ENCODE measurements around the gene ADAMTSL2. TPM values are rescaled to one million over a fixed set of nuclear protein-coding genes. Genes with fewer than 3 reads are reported as not detected.

ADAMTSL2 gene
- total and polyA plus RNA-seq, 2 of the 13 experiments (the other 11 are each of a cell fraction or from before 2014, with no cell fraction given) = 1.9 to 3.8 TPM

DNA sequence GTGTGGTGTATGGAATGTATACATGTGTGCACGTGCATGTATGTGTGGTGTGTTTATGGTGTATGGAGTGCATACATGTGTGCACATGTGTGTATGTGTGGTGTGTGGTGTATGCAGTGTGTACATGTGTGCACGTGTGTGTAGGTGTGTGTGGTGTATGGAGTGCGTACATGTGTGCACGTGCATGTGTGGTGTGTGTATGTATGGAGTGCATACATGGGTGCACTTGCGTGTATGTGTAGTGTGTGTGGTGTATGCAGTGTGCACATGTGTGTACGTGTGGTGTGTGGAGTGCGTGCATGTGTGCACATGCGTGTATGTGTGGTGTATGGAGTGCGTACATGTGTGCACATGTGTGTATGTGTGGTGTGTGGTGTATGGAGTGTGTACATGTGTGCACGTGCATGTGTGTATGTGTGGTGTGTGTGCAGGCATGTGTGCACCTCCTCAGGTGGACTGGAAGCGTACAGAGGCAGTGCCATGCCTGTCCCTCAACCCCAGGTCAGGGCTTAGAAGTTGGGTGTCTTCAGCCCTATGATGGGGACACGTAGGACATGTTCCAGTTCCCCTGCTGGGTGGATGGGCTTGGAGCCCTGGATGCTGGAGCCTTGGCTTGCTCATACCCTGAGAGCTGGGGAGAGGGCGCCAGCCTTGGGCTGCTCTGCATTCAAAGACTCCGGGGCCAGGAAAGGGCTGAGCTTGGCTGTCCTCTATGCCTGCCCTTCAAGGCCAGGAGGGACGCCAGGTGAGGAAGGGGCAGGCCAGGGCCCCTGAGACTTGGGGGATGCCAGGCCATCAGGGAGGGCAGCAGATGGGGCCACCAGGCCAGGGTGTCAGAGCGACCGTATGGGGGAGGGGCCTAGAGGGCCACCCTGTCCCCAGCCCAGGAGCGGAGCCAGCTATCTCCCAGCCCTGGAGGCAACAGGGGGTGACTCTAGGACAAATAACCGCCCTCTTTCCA, 22.0 kb upstream of the ADAMTSL2 start:
- WGBS (ENCODE audit: low lambda C conversion rate) = 57% methylated on average over 13 of the region's 19 CpGs
- DNase-seq (ENCODE audit: low spot score) (no peak), FAIRE-seq (no peak), ATAC-seq (peak; percentile 20; the same call in 2 of the 3 replicates)
- POLR2A ChIA-PET = no interaction called here
- TF ChIP-seq NBN (conservative IDR thresholded peaks at IDR 0.05) (0 out of 2 replicates have a peak, but pooled peaks have one; percentile 7), TP53 (CRISPR knock-in tag; conservative IDR thresholded peaks at IDR 0.05) (no peak), FOSL2 (CRISPR knock-in tag; IDR thresholded peaks at IDR 0.05) (no peak), EED (CRISPR knock-in tag; IDR thresholded peaks at IDR 0.05) (peak; percentile 59; the same call in 1 of the 2 replicates), GLMP (CRISPR knock-in tag; IDR thresholded peaks at IDR 0.05; ENCODE audit: borderline replicate concordance) (no peak), KDM5A (IDR thresholded peaks at IDR 0.05; ENCODE audit: borderline replicate concordance, low read length) (no peak), ELF1 (CRISPR knock-in tag; IDR thresholded peaks at IDR 0.05) (no peak), FOXA3 (CRISPR knock-in tag; IDR thresholded peaks at IDR 0.05) (no peak), FOXP1 (IDR thresholded peaks at IDR 0.05) (0 out of 2 replicates have a peak, but pooled peaks have one; percentile 32), FOXP1 (CRISPR knock-in tag; IDR thresholded peaks at IDR 0.05) (no peak), NONO (IDR thresholded peaks at IDR 0.05) (peak; percentile 89; the same call in 1 of the 2 replicates), NONO (CRISPR knock-in tag; conservative IDR thresholded peaks at IDR 0.05) (no peak)
- TF ChIP-seq, protein P1, sequence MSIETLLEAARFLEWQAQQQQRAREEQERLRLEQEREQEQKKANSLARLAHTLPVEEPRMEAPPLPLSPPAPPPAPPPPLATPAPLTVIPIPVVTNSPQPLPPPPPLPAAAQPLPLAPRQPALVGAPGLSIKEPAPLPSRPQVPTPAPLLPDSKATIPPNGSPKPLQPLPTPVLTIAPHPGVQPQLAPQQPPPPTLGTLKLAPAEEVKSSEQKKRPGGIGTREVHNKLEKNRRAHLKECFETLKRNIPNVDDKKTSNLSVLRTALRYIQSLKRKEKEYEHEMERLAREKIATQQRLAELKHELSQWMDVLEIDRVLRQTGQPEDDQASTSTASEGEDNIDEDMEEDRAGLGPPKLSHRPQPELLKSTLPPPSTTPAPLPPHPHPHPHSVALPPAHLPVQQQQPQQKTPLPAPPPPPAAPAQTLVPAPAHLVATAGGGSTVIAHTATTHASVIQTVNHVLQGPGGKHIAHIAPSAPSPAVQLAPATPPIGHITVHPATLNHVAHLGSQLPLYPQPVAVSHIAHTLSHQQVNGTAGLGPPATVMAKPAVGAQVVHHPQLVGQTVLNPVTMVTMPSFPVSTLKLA (IDR thresholded peaks at IDR 0.05) = peak; percentile 98
- BruUV-seq (replicated peaks) = no TSS peak
- no peak overlapping the region for H3K4me3 ChIP-seq (replicated peaks in 1 of 3; ENCODE audit: insufficient read depth in 1 of 3, low read depth in 2 of 3, low read length in 3 of 3)
- in situ Hi-C loops (cut with HindIII; ENCODE audit: extremely low pct_ligation_motif_present, low pct_unique_long_range_greater_than_20kb) = no loop called here
- no peaks in the 10 kb centered on the region for H3K9me3 ChIP-seq (ENCODE audit: low read length)
- H3K4me1 ChIP-seq (ENCODE audit: insufficient read depth, low read length) = peaks cover 51% of the 10 kb centered on the region
- H2AFZ ChIP-seq (ENCODE audit: low read length) = no peak overlapping the region
- CTCF ChIA-PET (ENCODE audit: low intra/inter-chr PET ratio, low total read pairs) = no interaction called here
- intact Hi-C loops (cut with micrococcal nuclease; ENCODE audit: unreplicated experiment) = no loop called here
- no peaks in the 10 kb centered on the region for H3K36me3 ChIP-seq (replicated peaks in 1 of 2; ENCODE audit: control insufficient read depth in 1 of 2, insufficient read depth in 2 of 2, low read length in 2 of 2)
- H3K27me3 ChIP-seq (ENCODE audit: control insufficient read depth in 1 of 2, insufficient read depth in 2 of 2, low read length in 2 of 2) = peaks cover 3 to 65% of the 10 kb centered on the region in 2 experiments; a peak in 3 of 5 replicates
- H3K9ac ChIP-seq (ENCODE audit: insufficient read depth, low read depth, low read length) = no peak overlapping the region
- no peaks in the 10 kb centered on the region for H3K79me2 ChIP-seq (ENCODE audit: insufficient read depth, low read length)
- no peak overlapping the region for H3K4me2 ChIP-seq (ENCODE audit: low read depth, low read length)
- H3K27ac ChIP-seq (ENCODE audit: extremely low read length, insufficient read depth, low read length) = no peak overlapping the region
- no peaks in the 10 kb centered on the region for H4K20me1 ChIP-seq (ENCODE audit: insufficient read depth, low read length)
